HG03575 (cell line): ENCODE data around the gene HORMAD2.

ENCODE experiments used
- ATAC-seq: cut with Tn5 transposase; IDR thresholded peaks from one replicate; pipeline ENCODE4 v1.9.1; 2021; ENCODE audit not compliant: unreplicated experiment, insufficient number of reproducible peaks, low FRiP score; ENCODE audit errors: extremely low read depth

HORMAD2 gene, protein sequence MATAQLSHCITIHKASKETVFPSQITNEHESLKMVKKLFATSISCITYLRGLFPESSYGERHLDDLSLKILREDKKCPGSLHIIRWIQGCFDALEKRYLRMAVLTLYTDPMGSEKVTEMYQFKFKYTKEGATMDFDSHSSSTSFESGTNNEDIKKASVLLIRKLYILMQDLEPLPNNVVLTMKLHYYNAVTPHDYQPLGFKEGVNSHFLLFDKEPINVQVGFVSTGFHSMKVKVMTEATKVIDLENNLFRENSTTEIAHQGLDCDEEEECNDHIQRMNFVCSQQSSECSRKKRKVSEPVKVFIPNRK

DNA sequence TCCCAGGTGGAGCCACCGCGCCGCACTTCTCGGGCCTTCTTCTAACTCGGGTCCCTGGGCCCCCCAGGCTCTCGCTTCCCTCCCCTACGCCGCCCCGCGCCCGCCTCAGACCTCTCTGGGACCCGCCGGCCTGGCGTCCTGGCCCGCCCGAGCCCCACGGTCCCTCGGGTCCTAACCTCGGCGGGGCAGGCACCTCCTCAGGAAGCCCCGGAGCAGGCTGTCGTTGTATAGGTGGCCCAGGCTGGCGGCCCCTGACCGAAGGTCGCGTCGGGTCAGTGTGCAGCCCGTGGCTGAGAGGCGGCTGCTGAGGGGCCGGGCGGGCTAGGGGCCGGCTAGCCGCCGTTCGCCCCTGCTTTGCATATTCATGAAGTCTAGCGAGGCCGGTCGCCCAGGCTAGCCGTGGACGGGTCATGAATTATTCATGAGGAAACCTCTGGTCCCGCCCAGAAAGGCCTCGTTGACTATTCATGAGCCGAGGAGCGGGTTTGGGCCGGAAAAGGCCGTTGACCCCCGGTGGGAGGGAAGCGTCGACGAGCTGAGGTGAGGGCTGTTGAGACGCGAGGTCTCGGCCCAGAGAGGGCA, at the start of gene HORMAD2:
HORMAD2 (plus strand) TSS at position 513 of the 582 bp plus-strand sequence. CDS start 13,489 bp downstream, outside the sequence.
- no peak for ATAC-seq

GRCh38 chr22:30031328-30031727, 48.9 kb upstream of the HORMAD2 start:
- ATAC-seq = no peak

DNA sequence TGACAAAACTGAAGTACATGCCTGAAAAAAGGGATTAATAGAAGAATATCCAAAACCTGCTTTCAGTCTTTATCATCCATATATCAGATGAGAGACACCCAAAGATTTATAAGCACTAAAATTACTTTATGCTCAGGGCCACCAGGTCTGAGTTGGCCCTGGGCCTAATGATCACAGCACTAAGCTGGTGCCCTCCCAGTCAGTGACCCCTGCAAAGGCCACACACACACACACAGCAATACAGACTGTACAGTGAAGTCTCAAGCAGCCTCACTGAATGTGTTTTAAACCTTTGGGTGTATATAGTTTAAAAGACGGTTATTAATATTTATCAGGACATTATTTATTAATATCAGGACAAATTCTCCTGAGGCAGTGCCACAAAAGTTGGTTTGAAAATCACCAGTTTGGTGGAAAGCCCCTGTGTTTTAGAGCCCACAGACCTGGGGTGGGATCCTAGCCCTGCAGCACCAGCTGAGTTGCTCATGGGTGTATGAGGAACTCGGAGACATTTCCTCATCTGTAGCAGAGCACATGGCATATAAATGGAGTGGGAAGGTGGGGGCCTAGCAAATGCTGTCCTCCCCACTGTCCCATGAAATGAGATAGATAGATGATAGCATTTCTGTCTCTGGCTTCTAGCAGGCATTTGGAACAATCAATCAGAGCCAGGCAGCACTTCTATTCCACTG, 48.4 kb upstream of the HORMAD2 start:
- ATAC-seq = no peak

DNA sequence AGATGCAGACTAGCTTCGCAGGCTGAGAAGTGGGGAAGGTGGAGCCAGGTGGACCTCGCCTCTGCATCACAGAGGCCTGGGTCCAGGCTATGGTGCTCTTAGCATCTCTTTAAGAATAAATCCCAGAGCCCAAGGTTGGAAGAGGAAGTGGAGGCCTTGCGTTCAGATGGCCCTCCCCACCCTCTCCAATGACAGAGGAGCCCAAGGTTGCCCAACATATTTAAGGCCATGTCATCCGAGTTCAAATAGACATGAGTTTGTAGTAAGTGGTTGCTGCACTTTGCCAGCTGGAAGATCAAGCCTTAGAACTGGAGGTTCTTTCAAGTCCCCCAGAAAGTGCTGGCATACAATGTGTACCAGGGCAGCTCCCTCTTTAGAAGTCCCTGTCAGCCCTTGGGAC, 47.1 kb upstream of the HORMAD2 start:
- no peak for ATAC-seq

GRCh38 chr22:30033901-30034300, 46.4 kb upstream of the HORMAD2 start:
- no peak for ATAC-seq

- no peak for ATAC-seq
Observed at GRCh38 chr22:30036656-30037055, 43.6 kb upstream of the HORMAD2 start.

DNA sequence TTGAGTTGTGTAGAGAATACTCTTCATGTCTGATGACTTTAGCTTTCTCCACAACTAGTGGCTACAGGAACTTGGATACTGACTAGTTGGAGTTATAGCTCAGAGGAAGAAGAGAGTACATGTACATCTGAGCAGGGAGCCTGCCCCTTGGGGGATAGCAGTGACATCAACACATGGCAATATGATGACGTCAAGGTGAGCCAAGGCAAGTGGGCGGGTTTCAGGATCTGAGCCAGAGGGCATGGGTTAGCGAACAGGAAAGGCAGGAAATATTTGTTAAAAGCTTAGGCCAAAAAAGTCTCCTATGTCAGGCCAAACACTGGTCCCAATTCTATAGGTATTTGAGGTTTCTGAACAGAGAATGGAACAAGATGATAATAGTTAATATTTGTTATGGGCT, 42.0 kb upstream of the HORMAD2 start:
- no peak for ATAC-seq

DNA sequence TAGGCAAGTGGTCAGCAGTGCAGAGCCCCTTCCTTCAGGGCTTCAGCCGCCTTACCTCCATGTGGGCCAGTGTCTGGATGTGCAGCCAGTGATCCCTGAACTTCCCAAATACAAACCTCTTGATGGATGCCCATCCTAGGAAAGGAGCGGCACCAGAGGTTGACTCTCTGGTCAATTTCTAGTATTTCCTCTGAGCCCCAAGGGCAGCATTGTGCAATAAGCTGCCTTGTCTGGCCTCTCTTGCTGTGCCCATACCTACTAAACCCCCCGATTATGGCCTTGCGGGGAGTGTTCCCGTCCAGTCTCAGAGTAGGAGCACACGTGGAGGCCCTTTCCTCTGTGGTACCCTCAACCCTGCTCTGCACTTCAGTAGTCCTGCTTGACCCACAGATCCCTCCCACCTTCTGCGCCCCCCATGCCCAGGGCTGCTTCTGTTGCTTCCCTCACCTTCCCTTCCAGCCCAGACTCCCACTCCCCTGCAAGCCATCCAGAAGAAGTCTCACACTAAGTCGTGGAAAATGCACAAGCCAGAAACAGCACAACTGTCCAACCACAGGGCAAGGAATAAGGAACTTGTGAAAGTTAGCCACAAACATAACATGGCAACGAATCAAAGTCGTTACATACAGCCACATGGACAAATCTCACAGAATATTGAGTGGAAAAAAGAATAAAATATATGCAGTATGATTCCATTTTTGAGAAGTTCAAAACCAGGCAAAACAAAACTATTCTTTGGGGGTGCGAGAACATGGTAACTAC, 39.6 kb upstream of the HORMAD2 start:
- no peak for ATAC-seq

GRCh38 chr22:30041475-30041874, 38.8 kb upstream of the HORMAD2 start:
- ATAC-seq = no peak

- no peak for ATAC-seq
Observed at GRCh38 chr22:30041881-30042280, 38.4 kb upstream of the HORMAD2 start.

- no peak for ATAC-seq
Observed at GRCh38 chr22:30043161-30043560, 37.1 kb upstream of the HORMAD2 start.

- no peak for ATAC-seq
Observed at GRCh38 chr22:30044369-30044768, 35.9 kb upstream of the HORMAD2 start.

GRCh38 chr22:30044881-30045493, 35.3 kb upstream of the HORMAD2 start:
- no peak for ATAC-seq

GRCh38 chr22:30045494-30045887, 34.8 kb upstream of the HORMAD2 start:
- no peak for ATAC-seq

DNA sequence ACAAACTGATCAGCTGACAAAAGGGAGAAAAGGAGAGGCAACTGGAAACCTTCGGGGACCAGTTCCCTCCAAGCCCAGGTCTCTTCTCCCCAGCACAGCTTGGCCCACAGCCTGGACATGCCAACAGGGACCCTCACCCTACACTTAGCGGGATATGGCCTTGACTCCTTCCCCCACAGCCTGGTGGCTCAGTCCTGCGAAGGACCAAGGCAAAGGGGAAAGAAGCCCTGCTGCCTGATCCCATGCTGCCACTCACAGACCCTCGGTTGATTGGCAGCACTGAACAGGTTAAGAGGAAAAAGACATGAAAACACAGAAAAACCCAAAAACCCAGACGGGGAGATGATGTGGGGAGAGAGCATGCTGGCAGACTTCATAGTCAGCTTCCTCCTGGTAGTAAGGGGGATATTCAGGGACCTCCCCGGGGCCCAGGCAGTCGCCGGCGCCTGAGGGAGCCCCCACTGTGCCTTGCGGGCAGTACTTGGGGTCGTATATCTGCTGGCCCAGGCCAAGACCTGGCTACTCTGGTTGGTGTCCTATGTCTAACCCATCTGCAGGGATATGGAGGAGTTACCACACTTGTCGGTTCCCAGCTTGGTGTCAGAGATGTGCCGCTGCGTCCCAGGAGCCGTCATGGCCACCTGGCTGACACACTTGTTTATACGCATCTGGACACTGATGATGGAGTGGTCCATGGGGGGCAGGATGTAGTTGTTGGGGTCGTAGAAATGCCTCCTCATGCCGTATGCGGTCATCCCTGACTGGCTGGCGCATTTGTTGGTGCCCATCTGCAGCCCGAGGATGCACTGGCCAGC, 34.2 kb upstream of the HORMAD2 start:
- no peak for ATAC-seq

GRCh38 chr22:30046716-30047363, 33.4 kb upstream of the HORMAD2 start:
- no peak for ATAC-seq

GRCh38 chr22:30047364-30047738, 32.9 kb upstream of the HORMAD2 start:
- no peak for ATAC-seq

- no peak for ATAC-seq
Observed at GRCh38 chr22:30048681-30049080, 31.6 kb upstream of the HORMAD2 start.
